Measurements from ENCODE around the gene GET3.

GRCh38 chr19:12752056-12752781 is 14.9 kb downstream of the GET3 start:
- TF ChIP-seq CTCF (IDR thresholded peaks at IDR 0.05; ENCODE audit: low read depth, low read length, poor library complexity, severe bottlenecking) (no peak), EZH2phosphoT487 (IDR thresholded peaks at IDR 0.05; ENCODE audit: borderline replicate concordance, low read length) (no peak)

Data from DOHH2 (cell line).